ENCODE measurements around the gene AKAP13. TPM values are rescaled to one million over a fixed set of nuclear protein-coding genes. Genes with fewer than 3 reads are reported as not detected.

The AKAP13 gene
- total and polyA plus RNA-seq, 3 donors from 2014 or later = 79.5 to 207 (median 187) TPM

DNA sequence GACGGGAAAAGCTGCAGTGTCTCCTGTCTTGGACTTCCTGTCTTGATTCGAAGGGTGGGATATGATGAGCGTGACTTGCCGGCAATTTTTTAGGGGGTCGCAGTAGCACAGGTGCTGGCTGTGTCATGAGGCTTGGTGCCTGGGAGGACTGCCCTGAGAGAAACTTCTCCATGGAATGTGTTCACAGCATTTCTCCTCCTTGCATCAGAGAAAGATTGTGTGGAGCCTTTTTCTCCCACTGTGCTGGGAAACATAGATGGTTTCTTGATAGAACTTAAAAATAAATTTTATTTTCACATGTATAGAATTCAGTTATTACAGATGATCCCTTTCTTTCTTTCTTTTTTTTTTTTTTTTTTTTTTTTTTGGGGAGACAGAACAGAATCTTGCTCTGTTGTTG is 292.9 kb downstream of the AKAP13 start:
- intact Hi-C loops (cut with DNase I; ENCODE audit: low total_unique reads) = no loop called here
- WGBS, 2 donors = 76 to 89% methylated on average over 5 of the region's 5 CpGs
- Histone ChIP-seq H3K36me3 (ENCODE audit: low read depth, missing control alignments) (no peaks in the 10 kb centered on the region), H3K27me3 (no peaks in the 10 kb centered on the region), H3K4me3 (no peak overlapping the region), H3K27ac (peak overlapping the region in 1 of 2 donors; percentile 78), H3K9me3 (no peaks in the 10 kb centered on the region), H3K4me1 (peaks cover 22% of the 10 kb centered on the region)
- DNase-seq = no peak
- TF ChIP-seq POLR2A (IDR thresholded peaks at IDR 0.05) = no peak
- TF ChIP-seq, protein P1, sequence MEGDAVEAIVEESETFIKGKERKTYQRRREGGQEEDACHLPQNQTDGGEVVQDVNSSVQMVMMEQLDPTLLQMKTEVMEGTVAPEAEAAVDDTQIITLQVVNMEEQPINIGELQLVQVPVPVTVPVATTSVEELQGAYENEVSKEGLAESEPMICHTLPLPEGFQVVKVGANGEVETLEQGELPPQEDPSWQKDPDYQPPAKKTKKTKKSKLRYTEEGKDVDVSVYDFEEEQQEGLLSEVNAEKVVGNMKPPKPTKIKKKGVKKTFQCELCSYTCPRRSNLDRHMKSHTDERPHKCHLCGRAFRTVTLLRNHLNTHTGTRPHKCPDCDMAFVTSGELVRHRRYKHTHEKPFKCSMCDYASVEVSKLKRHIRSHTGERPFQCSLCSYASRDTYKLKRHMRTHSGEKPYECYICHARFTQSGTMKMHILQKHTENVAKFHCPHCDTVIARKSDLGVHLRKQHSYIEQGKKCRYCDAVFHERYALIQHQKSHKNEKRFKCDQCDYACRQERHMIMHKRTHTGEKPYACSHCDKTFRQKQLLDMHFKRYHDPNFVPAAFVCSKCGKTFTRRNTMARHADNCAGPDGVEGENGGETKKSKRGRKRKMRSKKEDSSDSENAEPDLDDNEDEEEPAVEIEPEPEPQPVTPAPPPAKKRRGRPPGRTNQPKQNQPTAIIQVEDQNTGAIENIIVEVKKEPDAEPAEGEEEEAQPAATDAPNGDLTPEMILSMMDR (IDR thresholded peaks at IDR 0.05) = no peak

- H3K27me3 ChIP-seq = no peaks in the 10 kb centered on the region
- no peaks in the 10 kb centered on the region for H3K9me3 ChIP-seq
- intact Hi-C loops (cut with DNase I; ENCODE audit: low total_unique reads) = no loop called here
- TF ChIP-seq, protein P1 (IDR thresholded peaks at IDR 0.05) = no peak
- DNase-seq = no peak
- H3K27ac ChIP-seq = no peak overlapping the region
- WGBS, 2 donors = 82 to 90% methylated on average over 9 of the region's 9 CpGs
- H3K4me1 ChIP-seq = peaks cover 7% of the 10 kb centered on the region
- H3K4me3 ChIP-seq = no peak overlapping the region
- H3K36me3 ChIP-seq (ENCODE audit: low read depth, missing control alignments) = no peaks in the 10 kb centered on the region
Measured at GRCh38 chr15:85676342-85677098, 296.1 kb downstream of the AKAP13 start.

GRCh38 chr15:85679231-85679630 is 298.8 kb downstream of the AKAP13 start:
- TF ChIP-seq, protein P1 (IDR thresholded peaks at IDR 0.05) = no peak
- TF ChIP-seq POLR2A (IDR thresholded peaks at IDR 0.05) = no peak
- H3K9me3 ChIP-seq = no peaks in the 10 kb centered on the region
- H3K36me3 ChIP-seq (ENCODE audit: low read depth, missing control alignments) = no peaks in the 10 kb centered on the region
- no peak overlapping the region for H3K27ac ChIP-seq
- 78 to 82% methylated on average over 4 of the region's 4 CpGs for WGBS, 2 donors
- no peak overlapping the region for H3K4me3 ChIP-seq
- intact Hi-C loops (cut with DNase I; ENCODE audit: low total_unique reads) = no loop called here
- no peaks in the 10 kb centered on the region for H3K4me1 ChIP-seq
- DNase-seq = no peak
- no peaks in the 10 kb centered on the region for H3K27me3 ChIP-seq

GRCh38 chr15:85681386-85681785 is 301.0 kb downstream of the AKAP13 start:
- Histone ChIP-seq H3K27ac (no peak overlapping the region), H3K27me3 (no peaks in the 10 kb centered on the region), H3K9me3 (no peaks in the 10 kb centered on the region), H3K4me3 (no peak overlapping the region), H3K36me3 (ENCODE audit: low read depth, missing control alignments) (no peaks in the 10 kb centered on the region), H3K4me1 (no peaks in the 10 kb centered on the region)
- WGBS, 2 donors = 88 to 92% methylated on average over 4 of the region's 4 CpGs
- TF ChIP-seq, protein P1 (IDR thresholded peaks at IDR 0.05) = no peak
- no peak for TF ChIP-seq POLR2A (IDR thresholded peaks at IDR 0.05)
- DNase-seq = no peak
- intact Hi-C loops (cut with DNase I; ENCODE audit: low total_unique reads) = no loop called here

Data from testis (tissue), 3 donors.